Prostate gland (tissue), 2 donors: ENCODE results near the gene ACAT1. TPM values are rescaled to one million over a fixed set of nuclear protein-coding genes. Genes with fewer than 3 reads are reported as not detected.

Experiments
- DNase-seq: peaks from one replicate; pipeline ENCODE4 v3.0.0-alpha.2; 2019; ENCODE audit warnings: low spot score
- H3K27ac ChIP-seq, 2 donors: fragments of 200-600 bp; sonication (generic); 2 replicates each; pipeline ENCODE4 v1.5.1; 2017 to 2019
- H3K27me3 ChIP-seq: fragments of 200-600 bp; sonication (generic); replicated peaks from 2 replicates; pipeline ENCODE4 v1.5.1; 2019; ENCODE audit not compliant: insufficient read depth
- H3K36me3 ChIP-seq, 2 donors: fragments of 200-600 bp; sonication (generic); 1 replicate in 1 of 2; 2 replicates in 1 of 2; pipeline versions ENCODE4 v1.5.1 to v1.8.1; 2017 to 2019
- H3K4me1 ChIP-seq: fragments of 200-600 bp; sonication (generic); replicated peaks from 2 replicates; pipeline ENCODE4 v1.5.1; 2019
- H3K4me3 ChIP-seq, 2 donors: fragments of 200-600 bp; sonication (generic); 2 replicates each; pipeline ENCODE4 v1.5.1; 2017 to 2019
- H3K9me3 ChIP-seq: fragments of 200-600 bp; sonication (generic); 2 replicates; pipeline ENCODE4 v1.5.1; 2017
- POLR2A ChIP-seq: fragments of 450-650 bp; IDR thresholded peaks from one replicate; pipeline ENCODE4 v1.6.1; 2016; ENCODE audit warnings: antibody characterized with exemption, mild to moderate bottlenecking
- POLR2AphosphoS5 ChIP-seq: sonication (generic); formaldehyde crosslinking; IDR thresholded peaks from one replicate; pipeline ENCODE4 v1.6.1; 2017; ENCODE audit warnings: antibody characterized with exemption
- WGBS: methylation state at CpG from one replicate; pipeline ENCODE4 v1.1.5; 2018; 5-methylcytosine and 5-hydroxymethylcytosine counted together
- intact Hi-C: fragments of 100-400 bp; cut with DNase I; formaldehyde crosslinking; loops from one replicate; pipeline ENCODE4 v1.14.2; 2022
- total RNA-seq, 2 donors: library from RNA; depleted of rRNA; stranded (reverse); fragments of >200 nt; gene quantifications; one replicate each; pipeline ENCODE4 v1.1.0, GENCODE V29; 2016
- TF ChIP-seq, protein P1 (sequence below), 4 experiments: fragments of 200-600 bp in 2 of 4; fragments of 450-650 bp in 2 of 4; sonication (generic) in 2 of 4; IDR thresholded peaks; 1 replicate in 3 of 4; 2 replicates in 1 of 4; pipeline ENCODE4 v1.5.1; 2016 to 2019; ENCODE audit warnings: antibody characterized with exemption in 4 of 4, mild to moderate bottlenecking in 2 of 4, moderate library complexity in 2 of 4

ACAT1 gene
- total RNA-seq = 100 to 1,000 TPM in 1 of 2 donors, 10 to 100 TPM in 1; 65.1 to 152 TPM

DNA sequence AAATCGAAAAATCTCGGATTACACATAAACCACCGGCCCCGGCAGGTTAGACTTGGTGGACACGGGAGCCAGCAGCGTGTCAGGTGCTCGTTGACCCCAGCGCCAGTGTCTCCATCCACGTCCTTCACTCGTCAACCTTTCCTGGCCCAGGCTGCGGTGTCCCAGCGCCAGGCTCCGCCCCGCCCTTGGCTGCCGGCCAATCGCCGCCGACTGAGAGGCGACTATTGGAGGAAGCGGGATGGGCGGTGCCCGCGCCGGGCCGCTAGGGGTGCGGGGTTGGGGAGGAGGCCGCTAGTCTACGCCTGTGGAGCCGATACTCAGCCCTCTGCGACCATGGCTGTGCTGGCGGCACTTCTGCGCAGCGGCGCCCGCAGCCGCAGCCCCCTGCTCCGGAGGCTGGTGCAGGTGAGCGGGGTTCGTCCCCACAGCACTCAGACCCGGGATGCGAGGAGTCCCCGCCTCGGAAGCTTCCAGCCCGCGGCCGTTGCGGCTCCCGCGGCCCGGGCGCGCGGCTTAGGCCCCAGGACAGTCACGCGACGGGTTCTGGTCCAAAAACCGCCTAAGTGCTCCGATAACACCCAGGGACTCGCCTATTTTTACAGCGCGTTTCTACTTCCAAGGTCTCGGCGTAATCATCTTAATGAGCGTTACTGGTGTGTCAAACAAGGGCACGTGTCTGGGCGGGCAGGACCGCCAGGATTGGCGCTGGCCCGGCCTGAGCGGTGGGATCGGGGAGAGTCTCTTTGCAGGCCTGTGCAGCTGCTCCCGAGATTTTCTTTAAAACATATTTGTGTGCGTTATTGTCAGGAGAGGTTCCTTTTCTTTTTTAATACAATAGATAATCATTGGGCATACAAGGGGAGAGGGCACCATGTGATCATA is at the start of gene ACAT1:
Gene ACAT1 (plus strand): TSS at position 294 of the 882 bp plus-strand sequence. CDS start 40 bp downstream, at position 334.
- Histone ChIP-seq H3K4me1 (peaks cover 4% of the 10 kb centered on the region), H3K4me3 (peak within 1 kb of the TSS; percentile 69 to 73), H3K36me3 (no peaks in the 10 kb centered on the region), H3K27ac (peak within 1 kb of the TSS; percentile 87 to 89), H3K27me3 (no peaks in the 10 kb centered on the region), H3K9me3 (no peaks in the 10 kb centered on the region)
- under 1% methylated on average over 54 of the region's 73 CpGs for WGBS
- peak; percentile 94 for DNase-seq
- intact Hi-C loops = loop anchor here (2.0 to 10.0 kb wide), 3 partner anchors 101 to 541 kb away; partner anchors contain the start of genes ATM, NPAT and POGLUT3
- peak; percentile 70 for TF ChIP-seq POLR2A
- TF ChIP-seq, protein P1, sequence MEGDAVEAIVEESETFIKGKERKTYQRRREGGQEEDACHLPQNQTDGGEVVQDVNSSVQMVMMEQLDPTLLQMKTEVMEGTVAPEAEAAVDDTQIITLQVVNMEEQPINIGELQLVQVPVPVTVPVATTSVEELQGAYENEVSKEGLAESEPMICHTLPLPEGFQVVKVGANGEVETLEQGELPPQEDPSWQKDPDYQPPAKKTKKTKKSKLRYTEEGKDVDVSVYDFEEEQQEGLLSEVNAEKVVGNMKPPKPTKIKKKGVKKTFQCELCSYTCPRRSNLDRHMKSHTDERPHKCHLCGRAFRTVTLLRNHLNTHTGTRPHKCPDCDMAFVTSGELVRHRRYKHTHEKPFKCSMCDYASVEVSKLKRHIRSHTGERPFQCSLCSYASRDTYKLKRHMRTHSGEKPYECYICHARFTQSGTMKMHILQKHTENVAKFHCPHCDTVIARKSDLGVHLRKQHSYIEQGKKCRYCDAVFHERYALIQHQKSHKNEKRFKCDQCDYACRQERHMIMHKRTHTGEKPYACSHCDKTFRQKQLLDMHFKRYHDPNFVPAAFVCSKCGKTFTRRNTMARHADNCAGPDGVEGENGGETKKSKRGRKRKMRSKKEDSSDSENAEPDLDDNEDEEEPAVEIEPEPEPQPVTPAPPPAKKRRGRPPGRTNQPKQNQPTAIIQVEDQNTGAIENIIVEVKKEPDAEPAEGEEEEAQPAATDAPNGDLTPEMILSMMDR (IDR thresholded peaks at IDR 0.05) = peak in 3 of 4 experiments; percentile 40 to 76 (median 69)
- peak; percentile 90 for TF ChIP-seq POLR2AphosphoS5

DNA sequence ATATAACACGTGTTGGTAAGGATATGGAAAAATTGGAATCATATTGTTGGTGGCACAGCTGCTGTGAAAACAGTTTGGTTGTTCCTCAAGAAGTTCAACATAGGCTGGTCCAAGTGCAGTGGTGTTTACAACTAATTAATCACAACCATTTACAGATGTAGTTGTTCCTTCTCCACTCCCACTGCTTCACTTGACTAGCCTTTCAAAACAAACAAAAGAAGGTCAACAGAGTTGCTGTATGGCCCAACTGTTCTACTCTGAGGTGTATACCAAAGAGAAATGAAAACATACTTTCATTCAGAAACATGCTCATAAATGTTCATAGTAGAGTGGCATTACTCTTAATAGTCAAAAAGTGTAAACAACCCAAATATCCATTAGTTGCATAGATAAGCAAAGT is 36.6 kb upstream of the ACAT1 start:
- 92% methylated on average over 1 of the region's 1 CpG for WGBS
- Histone ChIP-seq H3K9me3 (no peaks in the 10 kb centered on the region), H3K4me3 (no peak overlapping the region), H3K4me1 (no peaks in the 10 kb centered on the region), H3K36me3 (no peaks in the 10 kb centered on the region), H3K27me3 (no peaks in the 10 kb centered on the region), H3K27ac (no peak overlapping the region)
- TF ChIP-seq POLR2AphosphoS5 = no peak
- no peak for TF ChIP-seq POLR2A
- TF ChIP-seq, protein P1 (IDR thresholded peaks at IDR 0.05) = no peak
- intact Hi-C loops = no loop called here
- DNase-seq = no peak

DNA sequence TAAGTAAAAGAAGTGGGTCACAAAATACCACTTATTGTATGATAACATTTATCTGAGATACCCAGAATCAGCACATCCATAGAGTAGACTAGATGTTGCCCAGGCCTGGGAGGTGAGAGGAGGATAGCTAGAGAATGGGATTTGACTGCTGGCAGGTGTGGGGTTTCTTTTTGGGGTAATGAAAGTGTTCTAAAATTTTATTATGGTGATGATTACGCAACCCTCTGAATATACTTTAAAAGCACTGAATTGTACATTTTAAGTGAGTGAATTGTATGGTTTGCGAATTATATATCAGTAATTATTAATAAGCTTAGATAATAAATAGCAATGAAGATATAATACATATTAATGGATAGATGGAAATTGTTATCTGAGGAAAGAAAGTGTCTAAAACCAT is 35.7 kb upstream of the ACAT1 start:
- 96% methylated on average over 2 of the region's 2 CpGs for WGBS
- Histone ChIP-seq H3K4me1 (no peaks in the 10 kb centered on the region), H3K9me3 (no peaks in the 10 kb centered on the region), H3K4me3 (no peak overlapping the region), H3K27ac (no peak overlapping the region), H3K27me3 (no peaks in the 10 kb centered on the region), H3K36me3 (no peaks in the 10 kb centered on the region)
- TF ChIP-seq POLR2A (no peak), POLR2AphosphoS5 (no peak)
- TF ChIP-seq, protein P1 (IDR thresholded peaks at IDR 0.05) = no peak
- DNase-seq = no peak
- intact Hi-C loops = no loop called here

DNA sequence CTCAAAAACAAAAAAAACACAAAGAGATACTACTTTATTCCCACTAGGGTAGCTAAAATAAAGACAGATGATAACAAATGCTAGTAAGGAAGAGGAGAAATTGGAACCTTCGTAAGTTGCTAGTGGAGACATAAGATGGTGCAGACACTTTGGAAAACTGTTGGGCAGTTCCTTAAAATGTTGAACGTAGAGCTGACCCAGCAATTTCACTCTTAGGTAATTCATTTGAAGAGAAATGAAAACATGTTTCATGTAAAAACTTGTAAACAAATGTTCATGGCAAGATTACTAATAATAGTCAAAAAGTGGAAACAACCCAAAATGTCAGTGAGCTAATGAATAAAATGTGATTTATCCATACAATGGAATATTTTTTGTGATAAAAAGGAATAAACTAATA is 29.2 kb upstream of the ACAT1 start:
- Histone ChIP-seq H3K27ac (no peak overlapping the region), H3K36me3 (peaks cover 0 to 3% of the 10 kb centered on the region in 2 donors), H3K4me3 (no peak overlapping the region), H3K27me3 (no peaks in the 10 kb centered on the region), H3K4me1 (no peaks in the 10 kb centered on the region), H3K9me3 (no peaks in the 10 kb centered on the region)
- WGBS = 47% methylated on average over 2 of the region's 2 CpGs
- TF ChIP-seq POLR2A (no peak), POLR2AphosphoS5 (no peak)
- TF ChIP-seq, protein P1 (IDR thresholded peaks at IDR 0.05) = no peak
- intact Hi-C loops = no loop called here
- no peak for DNase-seq
